ENCODE measurements around the gene VPS72. TPM values are rescaled to one million over a fixed set of nuclear protein-coding genes. Genes with fewer than 3 reads are reported as not detected.

Gene VPS72
- total and polyA plus RNA-seq, 10 of the 15 experiments (the other 5 are each of a cell fraction or from before 2014, with no cell fraction given): 6.7 to 77.8 (median 58.1) TPM

DNA sequence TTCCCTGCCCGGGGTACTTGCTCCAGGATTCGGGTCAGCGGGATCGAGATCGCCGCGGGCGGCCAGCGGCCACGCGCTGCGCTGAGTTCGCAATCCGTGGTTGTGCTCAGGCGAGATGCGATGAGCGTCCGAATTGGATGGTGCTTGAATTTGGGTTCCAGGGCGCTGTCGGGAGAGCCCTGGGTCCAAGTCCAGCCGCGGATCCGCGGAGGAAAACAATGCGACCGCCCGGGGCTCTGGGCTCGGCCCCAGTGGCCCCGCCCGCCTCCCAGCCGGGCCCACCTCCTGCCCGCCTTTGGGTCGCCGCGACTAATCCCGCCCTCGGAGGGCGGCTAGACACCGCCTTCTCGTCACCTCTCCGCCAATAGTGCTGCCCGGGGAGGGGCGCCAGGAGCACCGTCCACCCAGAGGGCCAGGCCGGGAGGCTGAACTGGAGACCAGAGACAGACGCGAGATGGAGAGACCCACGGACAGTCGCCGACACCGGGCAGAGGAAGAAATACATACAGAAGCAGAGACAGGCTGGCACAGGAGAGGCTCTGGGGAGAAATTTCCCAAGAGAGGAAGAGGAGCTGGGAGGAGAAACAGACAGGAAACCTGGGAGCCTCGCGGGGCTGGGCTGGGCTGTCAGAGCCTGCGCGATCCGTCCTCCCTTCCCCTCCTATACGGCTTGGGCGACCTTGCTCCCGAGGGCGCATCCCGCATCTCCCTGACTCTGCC is 43.4 kb downstream of the VPS72 start, which contains the start of gene SEMA6C (continued):
- TF ChIP-seq, protein P1, sequence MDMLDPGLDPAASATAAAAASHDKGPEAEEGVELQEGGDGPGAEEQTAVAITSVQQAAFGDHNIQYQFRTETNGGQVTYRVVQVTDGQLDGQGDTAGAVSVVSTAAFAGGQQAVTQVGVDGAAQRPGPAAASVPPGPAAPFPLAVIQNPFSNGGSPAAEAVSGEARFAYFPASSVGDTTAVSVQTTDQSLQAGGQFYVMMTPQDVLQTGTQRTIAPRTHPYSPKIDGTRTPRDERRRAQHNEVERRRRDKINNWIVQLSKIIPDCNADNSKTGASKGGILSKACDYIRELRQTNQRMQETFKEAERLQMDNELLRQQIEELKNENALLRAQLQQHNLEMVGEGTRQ (IDR thresholded peaks at IDR 0.05; ENCODE audit: borderline replicate concordance, low read depth, low read length): no peak
- TF ChIP-seq, protein P2, sequence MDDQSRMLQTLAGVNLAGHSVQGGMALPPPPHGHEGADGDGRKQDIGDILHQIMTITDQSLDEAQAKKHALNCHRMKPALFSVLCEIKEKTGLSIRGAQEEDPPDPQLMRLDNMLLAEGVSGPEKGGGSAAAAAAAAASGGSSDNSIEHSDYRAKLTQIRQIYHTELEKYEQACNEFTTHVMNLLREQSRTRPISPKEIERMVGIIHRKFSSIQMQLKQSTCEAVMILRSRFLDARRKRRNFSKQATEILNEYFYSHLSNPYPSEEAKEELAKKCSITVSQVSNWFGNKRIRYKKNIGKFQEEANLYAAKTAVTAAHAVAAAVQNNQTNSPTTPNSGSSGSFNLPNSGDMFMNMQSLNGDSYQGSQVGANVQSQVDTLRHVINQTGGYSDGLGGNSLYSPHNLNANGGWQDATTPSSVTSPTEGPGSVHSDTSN (IDR thresholded peaks at IDR 0.05; ENCODE audit: insufficient replicate concordance, low read depth, low read length): peak; percentile 2
- TF ChIP-seq POLR2A (IDR thresholded peaks at IDR 0.05; ENCODE audit: low read depth, low read length) (0 out of 2 replicates have a peak, but pooled peaks have one; percentile 19), HCFC1 (IDR thresholded peaks at IDR 0.05; ENCODE audit: low read length) (no peak), WRNIP1 (IDR thresholded peaks at IDR 0.05; ENCODE audit: borderline replicate concordance, low read depth, low read length) (no peak), TCF3 (IDR thresholded peaks at IDR 0.05; ENCODE audit: borderline replicate concordance, insufficient read depth, low read depth, low read length) (no peak), ASH2L (IDR thresholded peaks at IDR 0.05; ENCODE audit: borderline replicate concordance, low read depth) (no peak), RAD51 (IDR thresholded peaks at IDR 0.05) (no peak), RAD21 (IDR thresholded peaks at IDR 0.05; ENCODE audit: insufficient read depth, low read depth, low read length) (no peak), BCL3 (IDR thresholded peaks at IDR 0.05; ENCODE audit: borderline replicate concordance, insufficient read depth, low read depth, low read length, poor library complexity, severe bottlenecking) (no peak), TBL1XR1 (IDR thresholded peaks at IDR 0.05; ENCODE audit: low read depth, low read length) (no peak), GATAD2B (conservative IDR thresholded peaks at IDR 0.05; ENCODE audit: low read depth) (0 out of 2 replicates have a peak, but pooled peaks have one; percentile 14), CEBPB (IDR thresholded peaks at IDR 0.05; ENCODE audit: borderline replicate concordance in 1 of 2, low read depth in 2 of 2, low read length in 2 of 2) (no peak), IKZF1 (conservative IDR thresholded peaks at IDR 0.05) (peak; percentile 37; the same call in 1 of the 2 replicates), MTA3 (IDR thresholded peaks at IDR 0.05; ENCODE audit: borderline replicate concordance, low read length) (no peak), MEF2B (IDR thresholded peaks at IDR 0.05; ENCODE audit: partially characterized antibody, poor library complexity, severe bottlenecking) (no peak), TCF12 (IDR thresholded peaks at IDR 0.05; ENCODE audit: low read depth, low read length) (no peak), BACH1 (IDR thresholded peaks at IDR 0.05; ENCODE audit: borderline replicate concordance) (no peak)
- TF ChIP-seq, protein P3, sequence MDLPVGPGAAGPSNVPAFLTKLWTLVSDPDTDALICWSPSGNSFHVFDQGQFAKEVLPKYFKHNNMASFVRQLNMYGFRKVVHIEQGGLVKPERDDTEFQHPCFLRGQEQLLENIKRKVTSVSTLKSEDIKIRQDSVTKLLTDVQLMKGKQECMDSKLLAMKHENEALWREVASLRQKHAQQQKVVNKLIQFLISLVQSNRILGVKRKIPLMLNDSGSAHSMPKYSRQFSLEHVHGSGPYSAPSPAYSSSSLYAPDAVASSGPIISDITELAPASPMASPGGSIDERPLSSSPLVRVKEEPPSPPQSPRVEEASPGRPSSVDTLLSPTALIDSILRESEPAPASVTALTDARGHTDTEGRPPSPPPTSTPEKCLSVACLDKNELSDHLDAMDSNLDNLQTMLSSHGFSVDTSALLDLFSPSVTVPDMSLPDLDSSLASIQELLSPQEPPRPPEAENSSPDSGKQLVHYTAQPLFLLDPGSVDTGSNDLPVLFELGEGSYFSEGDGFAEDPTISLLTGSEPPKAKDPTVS (IDR thresholded peaks at IDR 0.05; ENCODE audit: low read depth, low read length): no peak
- TF ChIP-seq, protein P4, sequence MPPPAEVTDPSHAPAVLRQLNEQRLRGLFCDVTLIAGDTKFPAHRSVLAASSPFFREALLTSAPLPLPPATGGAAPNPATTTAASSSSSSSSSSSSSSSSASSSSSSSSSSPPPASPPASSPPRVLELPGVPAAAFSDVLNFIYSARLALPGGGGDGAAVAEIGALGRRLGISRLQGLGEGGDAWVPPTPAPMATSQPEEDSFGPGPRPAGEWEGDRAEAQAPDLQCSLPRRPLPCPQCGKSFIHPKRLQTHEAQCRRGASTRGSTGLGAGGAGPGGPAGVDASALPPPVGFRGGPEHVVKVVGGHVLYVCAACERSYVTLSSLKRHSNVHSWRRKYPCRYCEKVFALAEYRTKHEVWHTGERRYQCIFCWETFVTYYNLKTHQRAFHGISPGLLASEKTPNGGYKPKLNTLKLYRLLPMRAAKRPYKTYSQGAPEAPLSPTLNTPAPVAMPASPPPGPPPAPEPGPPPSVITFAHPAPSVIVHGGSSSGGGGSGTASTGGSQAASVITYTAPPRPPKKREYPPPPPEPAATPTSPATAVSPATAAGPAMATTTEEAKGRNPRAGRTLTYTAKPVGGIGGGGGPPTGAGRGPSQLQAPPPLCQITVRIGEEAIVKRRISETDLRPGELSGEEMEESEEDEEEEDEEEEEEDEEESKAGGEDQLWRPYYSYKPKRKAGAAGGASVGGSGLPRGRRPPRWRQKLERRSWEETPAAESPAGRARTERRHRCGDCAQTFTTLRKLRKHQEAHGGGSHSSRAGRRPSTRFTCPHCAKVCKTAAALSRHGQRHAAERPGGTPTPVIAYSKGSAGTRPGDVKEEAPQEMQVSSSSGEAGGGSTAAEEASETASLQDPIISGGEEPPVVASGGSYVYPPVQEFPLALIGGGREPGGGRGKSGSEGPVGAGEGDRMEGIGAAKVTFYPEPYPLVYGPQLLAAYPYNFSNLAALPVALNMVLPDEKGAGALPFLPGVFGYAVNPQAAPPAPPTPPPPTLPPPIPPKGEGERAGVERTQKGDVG (CRISPR knock-in tag; IDR thresholded peaks at IDR 0.05): no peak
